ENCODE measurements around the gene ATP8A2. TPM values are rescaled to one million over a fixed set of nuclear protein-coding genes. Genes with fewer than 3 reads are reported as not detected.

Gene ATP8A2
- total RNA-seq, 1 donor from 2014 or later, result not detected

DNA sequence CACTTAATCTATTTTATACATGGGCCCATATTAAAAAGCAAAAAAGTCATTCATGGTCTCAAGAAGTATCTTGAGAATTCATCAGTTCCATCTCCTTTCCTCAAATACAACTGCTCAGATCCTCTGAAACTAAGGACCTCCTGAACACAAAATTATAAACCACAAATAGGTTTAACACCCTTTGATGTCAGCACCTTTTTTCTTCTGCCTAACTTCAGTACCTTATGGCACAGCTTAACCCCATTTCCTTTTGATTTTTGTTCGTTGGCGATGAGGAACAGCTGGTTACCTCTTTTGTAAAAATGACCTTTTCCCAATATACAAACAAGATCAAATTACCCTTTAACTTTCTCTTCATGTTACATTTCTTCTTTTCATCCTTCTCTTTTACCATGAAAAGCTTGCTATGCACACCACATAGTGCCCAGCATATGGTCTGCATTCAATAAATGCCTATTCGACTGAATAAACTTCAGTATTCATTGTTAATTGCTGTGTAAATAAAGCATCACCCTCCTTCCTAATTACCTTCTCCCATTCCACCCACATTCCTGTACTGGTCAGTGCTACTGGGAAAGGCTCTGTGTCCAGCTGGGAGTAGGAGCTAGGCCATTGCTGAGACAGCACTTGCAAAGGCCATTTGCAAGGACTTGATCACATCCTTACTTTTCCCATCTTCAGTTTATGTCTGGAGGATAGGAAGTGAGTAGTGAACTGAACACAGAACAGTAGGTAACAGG lies 362.1 kb downstream of the ATP8A2 start:
- ATAC-seq, result no peak

- ATAC-seq, result no peak
These were observed 366.8 kb downstream of the ATP8A2 start for GRCh38 chr13:25738342-25739196.

GRCh38 chr13:25739376-25739775 lies 367.6 kb downstream of the ATP8A2 start:
- ATAC-seq, result no peak

- no peak for ATAC-seq
These were observed 370.0 kb downstream of the ATP8A2 start for GRCh38 chr13:25741796-25742195.

DNA sequence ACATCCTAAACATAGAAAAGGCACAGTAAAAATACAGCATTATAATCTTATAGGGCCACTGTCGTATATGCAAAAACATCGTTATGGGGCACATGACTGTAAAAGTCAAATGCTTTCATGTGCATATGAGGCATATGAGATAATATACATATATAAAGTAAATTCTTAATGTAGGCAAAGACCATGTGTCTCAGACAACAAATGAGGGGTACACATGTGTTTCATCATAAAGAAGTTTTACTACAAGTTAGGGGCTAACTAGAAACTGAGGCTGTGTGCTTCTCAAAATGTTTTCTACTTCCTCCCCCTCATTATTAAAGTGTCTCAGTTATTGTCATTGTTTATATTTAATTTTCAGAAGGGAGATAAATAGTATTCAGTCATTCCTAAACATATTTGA lies 370.4 kb downstream of the ATP8A2 start:
- no peak for ATAC-seq

- ATAC-seq, result no peak
These were observed 371.6 kb downstream of the ATP8A2 start for GRCh38 chr13:25743421-25743820.

DNA sequence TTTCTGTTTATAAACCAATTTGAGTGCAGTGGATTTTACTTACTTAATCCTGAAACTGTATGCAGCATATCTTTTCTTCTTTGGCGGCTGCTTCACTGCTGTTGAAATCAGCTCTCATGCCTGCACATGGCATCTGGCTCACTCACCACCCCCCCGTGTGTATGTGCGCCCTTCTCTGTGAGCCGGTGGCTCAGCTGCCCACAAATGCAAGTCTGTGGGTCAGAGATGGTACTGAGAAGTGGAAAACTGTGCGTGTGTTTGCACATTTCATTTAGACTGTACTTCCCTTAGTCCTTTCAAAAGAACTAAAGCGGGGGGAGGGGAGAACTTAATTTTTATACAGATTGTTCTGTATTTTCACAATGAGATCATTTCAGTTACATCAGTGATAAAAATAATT lies 372.4 kb downstream of the ATP8A2 start:
- ATAC-seq, result no peak

DNA sequence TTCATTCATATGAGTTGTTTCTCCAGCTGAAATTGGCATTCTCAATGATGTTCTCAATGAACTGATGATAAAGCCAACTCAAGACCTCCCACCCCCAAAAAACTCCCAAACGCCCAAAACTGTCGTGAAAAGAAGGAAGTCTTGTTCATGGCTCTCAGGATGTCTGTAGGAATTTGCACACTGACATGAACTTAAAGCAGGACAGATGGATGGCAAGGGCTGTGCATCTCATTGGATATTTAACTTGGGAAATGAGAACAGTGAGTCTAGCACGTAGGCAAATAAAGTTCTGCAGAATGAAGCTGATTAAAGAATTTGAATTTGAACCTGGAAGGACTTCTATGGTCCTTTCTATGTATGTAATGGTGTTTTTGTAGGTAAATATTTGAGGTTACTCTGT lies 374.4 kb downstream of the ATP8A2 start:
- no peak for ATAC-seq

DNA sequence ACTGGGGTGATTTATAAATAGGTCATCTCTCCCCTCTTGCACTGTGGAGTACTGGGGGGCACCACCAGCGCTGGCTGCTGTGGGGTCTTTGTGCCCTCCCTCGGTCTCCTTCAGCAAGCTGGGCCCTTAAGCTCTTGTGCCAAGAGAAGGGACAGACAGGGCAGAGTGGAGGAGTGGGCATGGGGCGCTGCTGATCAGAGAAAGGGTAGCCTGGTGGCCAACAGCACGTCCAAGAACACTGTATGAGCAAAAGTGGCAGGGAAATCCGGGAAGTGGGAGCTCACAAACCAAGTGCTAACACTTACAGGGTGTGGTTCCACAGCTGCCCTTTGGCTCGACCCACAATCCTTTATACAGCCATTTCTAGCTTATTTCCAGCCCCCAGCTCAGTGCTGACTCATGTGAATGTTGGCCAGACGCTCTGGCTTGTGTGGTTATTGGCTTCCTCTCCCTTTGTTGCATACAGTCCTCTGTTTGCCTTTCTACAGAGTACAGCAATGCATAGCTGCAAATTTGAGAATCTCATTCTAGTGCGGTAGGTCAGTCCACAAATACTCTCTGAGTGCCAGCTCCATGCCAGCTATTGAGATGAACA lies 381.3 kb downstream of the ATP8A2 start:
- peak; percentile 73 for ATAC-seq

GRCh38 chr13:25753976-25754375 lies 382.2 kb downstream of the ATP8A2 start:
- ATAC-seq, result no peak

GRCh38 chr13:25756251-25756650 lies 384.5 kb downstream of the ATP8A2 start:
- ATAC-seq, result no peak

DNA sequence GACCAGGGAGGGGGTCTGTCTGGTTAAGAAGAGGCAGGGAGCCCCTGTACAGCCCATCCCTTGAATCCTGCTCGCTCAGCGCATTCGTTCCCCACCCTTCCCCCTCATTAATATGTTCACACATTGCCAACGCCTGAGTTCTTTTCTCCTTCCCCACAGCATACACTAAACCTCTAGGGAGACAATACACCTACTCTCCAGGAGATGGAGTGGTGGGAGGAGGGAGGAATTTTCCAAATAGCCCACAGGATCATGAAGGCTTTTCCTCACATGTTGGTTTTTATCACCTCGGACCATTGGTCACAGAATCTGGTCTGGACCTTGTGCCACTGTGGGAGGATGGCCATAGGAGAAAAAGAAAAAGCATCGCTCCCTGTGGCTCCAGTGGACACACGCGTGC lies 385.1 kb downstream of the ATP8A2 start:
- no peak for ATAC-seq

DNA sequence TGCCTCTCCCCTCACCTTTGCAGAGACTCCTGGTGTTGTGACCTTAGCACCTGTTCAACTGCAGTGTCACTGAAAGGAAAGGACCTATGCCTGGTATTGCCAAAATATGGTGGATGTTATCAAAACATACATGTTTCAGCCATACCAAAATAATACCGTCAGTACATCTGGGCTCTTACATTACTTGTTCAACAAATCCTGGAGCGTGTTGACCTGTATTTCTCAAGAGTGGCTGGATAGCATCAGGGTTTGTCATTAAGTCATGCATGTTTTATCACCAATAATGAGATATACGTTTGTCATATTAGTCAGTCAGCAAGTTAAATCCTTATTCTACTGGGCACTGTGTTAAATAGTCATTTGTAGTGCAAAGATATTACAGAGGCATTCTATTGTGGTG lies 389.3 kb downstream of the ATP8A2 start:
- no peak for ATAC-seq

- no peak for ATAC-seq
These were observed 390.5 kb downstream of the ATP8A2 start for GRCh38 chr13:25762281-25762680.

GRCh38 chr13:25762795-25763377 lies 391.1 kb downstream of the ATP8A2 start:
- ATAC-seq, result no peak

- no peak for ATAC-seq
These were observed 392.6 kb downstream of the ATP8A2 start for GRCh38 chr13:25764378-25764777.

- no peak for ATAC-seq
These were observed 393.5 kb downstream of the ATP8A2 start for GRCh38 chr13:25765266-25765665.

- ATAC-seq, result no peak
These were observed 394.8 kb downstream of the ATP8A2 start for GRCh38 chr13:25766576-25766975.

- no peak for ATAC-seq
These were observed 395.2 kb downstream of the ATP8A2 start for GRCh38 chr13:25766991-25767390.

GRCh38 chr13:25768376-25768775 lies 396.6 kb downstream of the ATP8A2 start:
- ATAC-seq, result no peak

- ATAC-seq, result no peak
These were observed 397.1 kb downstream of the ATP8A2 start for GRCh38 chr13:25768838-25769237.

GRCh38 chr13:25770601-25771000 lies 398.8 kb downstream of the ATP8A2 start:
- no peak for ATAC-seq

DNA sequence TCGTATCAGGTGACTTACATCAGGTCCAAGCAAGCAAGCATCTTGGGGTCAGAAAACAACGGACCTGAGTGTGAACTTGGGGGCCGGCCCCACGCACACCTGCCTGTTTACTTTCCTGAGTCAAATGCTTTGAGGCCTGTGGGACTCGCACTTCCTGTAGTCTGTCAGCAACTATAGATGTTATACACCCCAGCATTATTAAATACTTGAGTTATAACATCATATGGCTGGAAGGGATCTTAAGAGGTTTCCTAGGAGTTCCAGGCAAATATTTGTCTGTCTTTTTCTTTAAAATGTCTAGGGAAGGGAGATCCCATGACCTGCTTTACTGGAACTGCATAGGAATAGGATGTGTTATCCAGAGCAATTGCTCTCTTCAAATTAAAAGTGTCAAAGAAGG lies 399.4 kb downstream of the ATP8A2 start:
- no peak for ATAC-seq

Measured in esophagus mucosa (tissue), 1 donor.